ENCODE measurements around the gene POLE. TPM values are rescaled to one million over a fixed set of nuclear protein-coding genes. Genes with fewer than 3 reads are reported as not detected.

POLE gene
- total RNA-seq, 1 experiment from 2014 or later, result 144 TPM

DNA sequence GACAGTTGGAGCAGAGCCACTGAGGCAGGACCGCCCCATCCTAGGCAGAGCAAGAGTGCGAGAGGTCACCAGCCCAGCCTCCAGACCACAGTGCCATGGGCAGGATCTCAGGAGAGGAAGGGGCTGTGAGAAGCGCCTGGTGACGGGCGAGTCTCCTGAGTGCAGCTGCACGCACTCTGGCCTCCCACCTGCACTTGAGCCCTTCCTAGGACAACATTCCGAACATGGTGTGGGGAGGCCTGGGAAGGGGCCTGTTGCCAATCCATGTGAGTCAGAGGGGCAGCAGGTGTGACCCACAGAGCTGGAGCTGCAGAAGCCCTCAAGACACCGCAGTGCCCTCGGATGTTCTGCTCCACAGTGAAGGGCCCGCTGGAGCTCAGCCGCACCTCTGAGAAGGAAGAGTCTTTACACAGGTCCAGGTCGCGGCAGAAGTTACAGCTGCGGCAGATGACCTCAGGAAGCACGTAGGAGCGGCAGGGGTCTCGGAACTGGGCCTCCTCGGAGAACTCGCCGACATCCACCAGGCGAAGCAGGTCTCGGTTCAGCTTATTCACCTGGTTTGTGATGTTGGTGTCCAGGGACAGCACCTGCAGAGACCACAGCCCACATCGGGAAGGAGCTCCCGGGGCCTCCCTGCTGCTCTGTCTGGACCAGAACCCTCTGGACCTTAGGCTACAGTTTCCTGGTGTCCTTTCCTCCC is 61.3 kb downstream of the POLE start:
- ChIA-PET POLR2A (no interaction called here), CTCF (no interaction called here)
- H3K9me3 Mint-ChIP-seq, result no peaks in the 10 kb centered on the region
- DNase-seq (ENCODE audit: low spot score), result no peak
- H3K4me3 Mint-ChIP-seq, result no peak overlapping the region
- no peaks in the 10 kb centered on the region for H3K4me1 Mint-ChIP-seq
- peaks cover 38% of the 10 kb centered on the region for H3K36me3 Mint-ChIP-seq
- H3K27ac Mint-ChIP-seq, result no peak overlapping the region
- TF ChIP-seq NR3C1 (CRISPR knock-in tag; conservative IDR thresholded peaks at IDR 0.05; ENCODE audit: low read depth), result no peak
- TF ChIP-seq, protein P1, sequence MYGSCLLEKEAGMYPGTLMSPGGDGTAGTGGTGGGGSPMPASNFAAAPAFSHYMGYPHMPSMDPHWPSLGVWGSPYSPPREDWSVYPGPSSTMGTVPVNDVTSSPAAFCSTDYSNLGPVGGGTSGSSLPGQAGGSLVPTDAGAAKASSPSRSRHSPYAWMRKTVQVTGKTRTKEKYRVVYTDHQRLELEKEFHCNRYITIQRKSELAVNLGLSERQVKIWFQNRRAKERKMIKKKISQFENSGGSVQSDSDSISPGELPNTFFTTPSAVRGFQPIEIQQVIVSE (CRISPR knock-in tag; IDR thresholded peaks at IDR 0.05; ENCODE audit: borderline replicate concordance), result no peak
- TF ChIP-seq ESRRA (CRISPR knock-in tag; IDR thresholded peaks at IDR 0.05; ENCODE audit: borderline replicate concordance), result no peak
- TF ChIP-seq, protein P2, sequence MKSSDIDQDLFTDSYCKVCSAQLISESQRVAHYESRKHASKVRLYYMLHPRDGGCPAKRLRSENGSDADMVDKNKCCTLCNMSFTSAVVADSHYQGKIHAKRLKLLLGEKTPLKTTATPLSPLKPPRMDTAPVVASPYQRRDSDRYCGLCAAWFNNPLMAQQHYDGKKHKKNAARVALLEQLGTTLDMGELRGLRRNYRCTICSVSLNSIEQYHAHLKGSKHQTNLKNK (CRISPR knock-in tag; IDR thresholded peaks at IDR 0.05), result no peak
- TF ChIP-seq ZNF219 (CRISPR knock-in tag; IDR thresholded peaks at IDR 0.05; ENCODE audit: borderline replicate concordance), result no peak
- TF ChIP-seq, protein P3, sequence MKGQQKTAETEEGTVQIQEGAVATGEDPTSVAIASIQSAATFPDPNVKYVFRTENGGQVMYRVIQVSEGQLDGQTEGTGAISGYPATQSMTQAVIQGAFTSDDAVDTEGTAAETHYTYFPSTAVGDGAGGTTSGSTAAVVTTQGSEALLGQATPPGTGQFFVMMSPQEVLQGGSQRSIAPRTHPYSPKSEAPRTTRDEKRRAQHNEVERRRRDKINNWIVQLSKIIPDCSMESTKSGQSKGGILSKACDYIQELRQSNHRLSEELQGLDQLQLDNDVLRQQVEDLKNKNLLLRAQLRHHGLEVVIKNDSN (CRISPR knock-in tag; IDR thresholded peaks at IDR 0.05), result no peak
- TF ChIP-seq, protein P4, sequence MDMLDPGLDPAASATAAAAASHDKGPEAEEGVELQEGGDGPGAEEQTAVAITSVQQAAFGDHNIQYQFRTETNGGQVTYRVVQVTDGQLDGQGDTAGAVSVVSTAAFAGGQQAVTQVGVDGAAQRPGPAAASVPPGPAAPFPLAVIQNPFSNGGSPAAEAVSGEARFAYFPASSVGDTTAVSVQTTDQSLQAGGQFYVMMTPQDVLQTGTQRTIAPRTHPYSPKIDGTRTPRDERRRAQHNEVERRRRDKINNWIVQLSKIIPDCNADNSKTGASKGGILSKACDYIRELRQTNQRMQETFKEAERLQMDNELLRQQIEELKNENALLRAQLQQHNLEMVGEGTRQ (CRISPR knock-in tag; IDR thresholded peaks at IDR 0.05), result no peak
- no peak for TF ChIP-seq CREM (CRISPR knock-in tag; IDR thresholded peaks at IDR 0.05)
- TF ChIP-seq, protein P5, sequence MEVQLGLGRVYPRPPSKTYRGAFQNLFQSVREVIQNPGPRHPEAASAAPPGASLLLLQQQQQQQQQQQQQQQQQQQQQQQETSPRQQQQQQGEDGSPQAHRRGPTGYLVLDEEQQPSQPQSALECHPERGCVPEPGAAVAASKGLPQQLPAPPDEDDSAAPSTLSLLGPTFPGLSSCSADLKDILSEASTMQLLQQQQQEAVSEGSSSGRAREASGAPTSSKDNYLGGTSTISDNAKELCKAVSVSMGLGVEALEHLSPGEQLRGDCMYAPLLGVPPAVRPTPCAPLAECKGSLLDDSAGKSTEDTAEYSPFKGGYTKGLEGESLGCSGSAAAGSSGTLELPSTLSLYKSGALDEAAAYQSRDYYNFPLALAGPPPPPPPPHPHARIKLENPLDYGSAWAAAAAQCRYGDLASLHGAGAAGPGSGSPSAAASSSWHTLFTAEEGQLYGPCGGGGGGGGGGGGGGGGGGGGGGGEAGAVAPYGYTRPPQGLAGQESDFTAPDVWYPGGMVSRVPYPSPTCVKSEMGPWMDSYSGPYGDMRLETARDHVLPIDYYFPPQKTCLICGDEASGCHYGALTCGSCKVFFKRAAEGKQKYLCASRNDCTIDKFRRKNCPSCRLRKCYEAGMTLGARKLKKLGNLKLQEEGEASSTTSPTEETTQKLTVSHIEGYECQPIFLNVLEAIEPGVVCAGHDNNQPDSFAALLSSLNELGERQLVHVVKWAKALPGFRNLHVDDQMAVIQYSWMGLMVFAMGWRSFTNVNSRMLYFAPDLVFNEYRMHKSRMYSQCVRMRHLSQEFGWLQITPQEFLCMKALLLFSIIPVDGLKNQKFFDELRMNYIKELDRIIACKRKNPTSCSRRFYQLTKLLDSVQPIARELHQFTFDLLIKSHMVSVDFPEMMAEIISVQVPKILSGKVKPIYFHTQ (CRISPR knock-in tag; IDR thresholded peaks at IDR 0.05), result no peak
- TF ChIP-seq, protein P6, sequence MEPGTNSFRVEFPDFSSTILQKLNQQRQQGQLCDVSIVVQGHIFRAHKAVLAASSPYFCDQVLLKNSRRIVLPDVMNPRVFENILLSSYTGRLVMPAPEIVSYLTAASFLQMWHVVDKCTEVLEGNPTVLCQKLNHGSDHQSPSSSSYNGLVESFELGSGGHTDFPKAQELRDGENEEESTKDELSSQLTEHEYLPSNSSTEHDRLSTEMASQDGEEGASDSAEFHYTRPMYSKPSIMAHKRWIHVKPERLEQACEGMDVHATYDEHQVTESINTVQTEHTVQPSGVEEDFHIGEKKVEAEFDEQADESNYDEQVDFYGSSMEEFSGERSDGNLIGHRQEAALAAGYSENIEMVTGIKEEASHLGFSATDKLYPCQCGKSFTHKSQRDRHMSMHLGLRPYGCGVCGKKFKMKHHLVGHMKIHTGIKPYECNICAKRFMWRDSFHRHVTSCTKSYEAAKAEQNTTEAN (CRISPR knock-in tag; IDR thresholded peaks at IDR 0.05), result no peak
- TF ChIP-seq ZNF671 (CRISPR knock-in tag; IDR thresholded peaks at IDR 0.05), result no peak
- TF ChIP-seq CBFB (CRISPR knock-in tag; IDR thresholded peaks at IDR 0.05; ENCODE audit: low read depth), result no peak
- no peak for TF ChIP-seq OVOL2 (CRISPR knock-in tag; IDR thresholded peaks at IDR 0.05; ENCODE audit: borderline replicate concordance)
- TF ChIP-seq, protein P7, sequence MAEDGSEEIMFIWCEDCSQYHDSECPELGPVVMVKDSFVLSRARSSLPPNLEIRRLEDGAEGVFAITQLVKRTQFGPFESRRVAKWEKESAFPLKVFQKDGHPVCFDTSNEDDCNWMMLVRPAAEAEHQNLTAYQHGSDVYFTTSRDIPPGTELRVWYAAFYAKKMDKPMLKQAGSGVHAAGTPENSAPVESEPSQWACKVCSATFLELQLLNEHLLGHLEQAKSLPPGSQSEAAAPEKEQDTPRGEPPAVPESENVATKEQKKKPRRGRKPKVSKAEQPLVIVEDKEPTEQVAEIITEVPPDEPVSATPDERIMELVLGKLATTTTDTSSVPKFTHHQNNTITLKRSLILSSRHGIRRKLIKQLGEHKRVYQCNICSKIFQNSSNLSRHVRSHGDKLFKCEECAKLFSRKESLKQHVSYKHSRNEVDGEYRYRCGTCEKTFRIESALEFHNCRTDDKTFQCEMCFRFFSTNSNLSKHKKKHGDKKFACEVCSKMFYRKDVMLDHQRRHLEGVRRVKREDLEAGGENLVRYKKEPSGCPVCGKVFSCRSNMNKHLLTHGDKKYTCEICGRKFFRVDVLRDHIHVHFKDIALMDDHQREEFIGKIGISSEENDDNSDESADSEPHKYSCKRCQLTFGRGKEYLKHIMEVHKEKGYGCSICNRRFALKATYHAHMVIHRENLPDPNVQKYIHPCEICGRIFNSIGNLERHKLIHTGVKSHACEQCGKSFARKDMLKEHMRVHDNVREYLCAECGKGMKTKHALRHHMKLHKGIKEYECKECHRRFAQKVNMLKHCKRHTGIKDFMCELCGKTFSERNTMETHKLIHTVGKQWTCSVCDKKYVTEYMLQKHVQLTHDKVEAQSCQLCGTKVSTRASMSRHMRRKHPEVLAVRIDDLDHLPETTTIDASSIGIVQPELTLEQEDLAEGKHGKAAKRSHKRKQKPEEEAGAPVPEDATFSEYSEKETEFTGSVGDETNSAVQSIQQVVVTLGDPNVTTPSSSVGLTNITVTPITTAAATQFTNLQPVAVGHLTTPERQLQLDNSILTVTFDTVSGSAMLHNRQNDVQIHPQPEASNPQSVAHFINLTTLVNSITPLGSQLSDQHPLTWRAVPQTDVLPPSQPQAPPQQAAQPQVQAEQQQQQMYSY (CRISPR knock-in tag; IDR thresholded peaks at IDR 0.05), result no peak
- TF ChIP-seq GABPB1 (CRISPR knock-in tag; IDR thresholded peaks at IDR 0.05), result no peak
- no peak for TF ChIP-seq MXD4 (CRISPR knock-in tag; IDR thresholded peaks at IDR 0.05; ENCODE audit: borderline replicate concordance)
- no peak for TF ChIP-seq MYBL2 (CRISPR knock-in tag; IDR thresholded peaks at IDR 0.05)
- H3K27me3 Mint-ChIP-seq (ENCODE audit: low read depth), result peaks cover 4% of the 10 kb centered on the region; the same call in 1 of the 2 replicates
- no peak for ATAC-seq

Measured in WTC11 (cell line).